Type B pancreatic cell (in vitro differentiated cells): ENCODE results near the gene MRPL17. TPM values are rescaled to one million over a fixed set of nuclear protein-coding genes. Genes with fewer than 3 reads are reported as not detected.
"Not testable (repeated sequence)": the region's sequence is repeated elsewhere in the genome, so short reads cannot be mapped to it uniquely, and the experiment has no call there.

ENCODE experiments used
- DNase-seq: peaks from one replicate; pipeline ENCODE4 v3.0.0; 2021; ENCODE audit warnings: mixed read lengths; ENCODE audit not compliant: unreplicated experiment; ENCODE audit errors: extremely low spot score
- H3K27ac Mint-ChIP-seq: 2 replicates; pipeline ENCODE4 v1.8.0; 2021; ENCODE audit warnings: mild to moderate bottlenecking, mixed read lengths
- H3K27me3 Mint-ChIP-seq: 2 replicates; pipeline ENCODE4 v1.8.0; 2021; ENCODE audit warnings: mixed read lengths
- H3K36me3 Mint-ChIP-seq: 2 replicates; pipeline ENCODE4 v1.8.0; 2021; ENCODE audit warnings: mixed read lengths
- H3K4me1 Mint-ChIP-seq: one replicate; pipeline ENCODE4 v1.8.0; 2021; ENCODE audit warnings: mixed read lengths; ENCODE audit not compliant: unreplicated experiment
- H3K4me3 Mint-ChIP-seq: 2 replicates; pipeline ENCODE4 v1.8.0; 2021; ENCODE audit warnings: mild to moderate bottlenecking, mixed read lengths
- H3K9me3 Mint-ChIP-seq: 2 replicates; pipeline ENCODE4 v1.8.0; 2021; ENCODE audit warnings: mixed read lengths
- CTCF ChIP-seq: fragments of 200-600 bp; sonication (generic); conservative IDR thresholded peaks from 2 replicates; pipeline ENCODE4 v1.5.0; 2021; ENCODE audit warnings: antibody characterized with exemption, mild to moderate bottlenecking
- total RNA-seq: library from RNA; stranded (reverse); gene quantifications from 2 replicates; pipeline ENCODE4 v1.2.1, GENCODE V29; 2021; ENCODE audit warnings: low replicate concordance

The MRPL17 gene
- total RNA-seq, 1 donor from 2014 or later = 46.6 TPM

GRCh38 chr11:6687876-6688275, 4.7 kb upstream of the MRPL17 start:
- Mint-ChIP-seq H3K36me3 (no peaks in the 10 kb centered on the region), H3K27me3 (peaks cover 4% of the 10 kb centered on the region), H3K27ac (no peak overlapping the region), H3K4me3 (no peak overlapping the region), H3K4me1 (no peaks in the 10 kb centered on the region), H3K9me3 (no peaks in the 10 kb centered on the region)
- no peak for TF ChIP-seq CTCF
- no peak for DNase-seq

- Mint-ChIP-seq H3K36me3 (peaks cover 5% of the 10 kb centered on the region), H3K27me3 (peaks cover 4% of the 10 kb centered on the region), H3K4me1 (peaks cover 5% of the 10 kb centered on the region), H3K9me3 (no peaks in the 10 kb centered on the region), H3K4me3 (no peak overlapping the region), H3K27ac (no peak overlapping the region)
- DNase-seq = no peak
- no peak for TF ChIP-seq CTCF
Measured at GRCh38 chr11:6686006-6686405, 2.9 kb upstream of the MRPL17 start.

GRCh38 chr11:6684068-6684467, 928 bp upstream of the MRPL17 start:
- H3K9me3 Mint-ChIP-seq, H3K27me3 Mint-ChIP-seq, H3K4me1 Mint-ChIP-seq, DNase-seq: not testable (repeated sequence)
- Mint-ChIP-seq H3K27ac (peak overlapping the region; percentile 87), H3K36me3 (peaks cover 12% of the 10 kb centered on the region), H3K4me3 (peak overlapping the region; percentile 99)

- Mint-ChIP-seq H3K4me3 (peak overlapping the region; percentile 99), H3K9me3 (no peaks in the 10 kb centered on the region), H3K27ac (peak overlapping the region; percentile 87), H3K4me1 (peaks cover 11% of the 10 kb centered on the region), H3K27me3 (peaks cover 3% of the 10 kb centered on the region), H3K36me3 (peaks cover 15% of the 10 kb centered on the region)
- TF ChIP-seq CTCF = no peak
- DNase-seq = no peak
Measured at GRCh38 chr11:6682591-6682935, 577 bp downstream of the MRPL17 start.

- Mint-ChIP-seq H3K4me1 (peaks cover 11% of the 10 kb centered on the region), H3K27ac (peak overlapping the region; percentile 87), H3K27me3 (no peaks in the 10 kb centered on the region), H3K36me3 (peaks cover 15% of the 10 kb centered on the region), H3K4me3 (peak overlapping the region; percentile 99), H3K9me3 (no peaks in the 10 kb centered on the region)
- no peak for DNase-seq
- no peak for TF ChIP-seq CTCF
Measured at GRCh38 chr11:6681949-6682348, 1.2 kb downstream of the MRPL17 start.

GRCh38 chr11:6681505-6681904, 1.6 kb downstream of the MRPL17 start:
- no peaks in the 10 kb centered on the region for H3K9me3 Mint-ChIP-seq
- peaks cover 15% of the 10 kb centered on the region for H3K36me3 Mint-ChIP-seq
- peak; percentile 36 for TF ChIP-seq CTCF
- H3K27ac Mint-ChIP-seq = no peak overlapping the region
- peak overlapping the region; percentile 86 for H3K4me3 Mint-ChIP-seq
- no peaks in the 10 kb centered on the region for H3K27me3 Mint-ChIP-seq
- H3K4me1 Mint-ChIP-seq = peaks cover 11% of the 10 kb centered on the region
- no peak for DNase-seq
